CD4-positive, CD25-positive, alpha-beta regulatory T cell (primary cell): ENCODE results near the gene MFAP3L. TPM values are rescaled to one million over a fixed set of nuclear protein-coding genes. Genes with fewer than 3 reads are reported as not detected.

Experiments
- ATAC-seq, 2 donors: fragments of 150-1000 bp; cut with Tn5 transposase; one replicate each; pipeline ENCODE4 v1.10.0; 2021; ENCODE audit warnings: low read depth in 2 of 2, moderate number of reproducible peaks in 2 of 2, moderate library complexity in 1 of 2
- DNase-seq, 3 donors: peaks; one replicate each; pipeline versions ENCODE4 v3.0.0 to v3.0.0-alpha.2; 2012 to 2022; ENCODE audit warnings: mixed read lengths in 1 of 3
- H3K27ac ChIP-seq: one replicate; pipeline ENCODE4 v1.7.0; 2013; ENCODE audit warnings: mild to moderate bottlenecking, low read length; ENCODE audit not compliant: insufficient read depth, poor library complexity, severe bottlenecking
- H3K27me3 ChIP-seq: one replicate; pipeline ENCODE4 v1.7.0; 2013; ENCODE audit warnings: low read length; ENCODE audit not compliant: control insufficient read depth, insufficient read depth
- H3K36me3 ChIP-seq: one replicate; pipeline ENCODE4 v1.7.0; 2013; ENCODE audit warnings: mild to moderate bottlenecking, low read length, moderate library complexity; ENCODE audit not compliant: control insufficient read depth, insufficient read depth
- H3K4me1 ChIP-seq: 2 replicates; pipeline ENCODE4 v1.7.0; 2013; ENCODE audit warnings: mild to moderate bottlenecking, low read length; ENCODE audit not compliant: insufficient read depth, control insufficient read depth, poor library complexity, severe bottlenecking
- H3K4me3 ChIP-seq: one replicate; pipeline ENCODE4 v1.7.0; 2013; ENCODE audit warnings: low read depth, mild to moderate bottlenecking, low read length, moderate library complexity
- H3K9me3 ChIP-seq, 2 experiments: 1 replicate in 1 of 2; 2 replicates in 1 of 2; pipeline ENCODE4 v1.7.0; 2013; ENCODE audit warnings: low read length in 2 of 2, mild to moderate bottlenecking in 1 of 2, moderate library complexity in 1 of 2; ENCODE audit not compliant: control insufficient read depth in 2 of 2
- H3K27ac Mint-ChIP-seq, 3 donors: one replicate each; pipeline ENCODE4 v1.8.0; 2020 to 2022; ENCODE audit warnings: mild to moderate bottlenecking in 3 of 3, mixed read lengths in 3 of 3, moderate library complexity in 2 of 3
- H3K27me3 Mint-ChIP-seq: one replicate; pipeline ENCODE4 v1.8.0; 2022; ENCODE audit warnings: mild to moderate bottlenecking, mixed read lengths
- H3K36me3 Mint-ChIP-seq: one replicate; pipeline ENCODE4 v1.8.0; 2020; ENCODE audit warnings: mixed read lengths
- H3K4me1 Mint-ChIP-seq, 4 donors: one replicate each; pipeline ENCODE4 v1.8.0; 2020 to 2022; ENCODE audit warnings: mixed read lengths in 4 of 4, mild to moderate bottlenecking in 1 of 4
- H3K4me3 Mint-ChIP-seq, 4 donors: one replicate each; pipeline ENCODE4 v1.8.0; 2020 to 2022; ENCODE audit warnings: mild to moderate bottlenecking in 4 of 4, mixed read lengths in 4 of 4, moderate library complexity in 3 of 4
- H3K9me3 Mint-ChIP-seq, 7 donors: one replicate each; pipeline ENCODE4 v1.8.0; 2020 to 2022; ENCODE audit warnings: mixed read lengths in 7 of 7, mild to moderate bottlenecking in 3 of 7, moderate library complexity in 2 of 7
- polyA plus RNA-seq, 4 donors: library from polyadenylated mRNA; unstranded; fragments of 300-500 nt; fragmentation: Illumina TruSeq; gene quantifications; one replicate each; pipeline ENCODE4 v1.2.3, GENCODE V29; 2021
- total RNA-seq: library from RNA; stranded (reverse); gene quantifications from one replicate; pipeline ENCODE4 v1.2.3, GENCODE V29; 2022

Gene MFAP3L
- total and polyA plus RNA-seq, 5 donors from 2014 or later: 0.28 to 3.4 (median 0.82) TPM; not detected in 2

GRCh38 chr4:169984745-169985144, 41.5 kb downstream of the MFAP3L start:
- Mint-ChIP-seq H3K9me3 (no peaks in the 10 kb centered on the region), H3K27ac (no peak overlapping the region), H3K27me3 (no peaks in the 10 kb centered on the region), H3K4me1 (peaks cover 0 to 3% (median 0%) of the 10 kb centered on the region in 4 donors), H3K36me3 (no peaks in the 10 kb centered on the region), H3K4me3 (no peak overlapping the region)
- DNase-seq (no peak), ATAC-seq (no peak)
- Histone ChIP-seq H3K27me3 (no peaks in the 10 kb centered on the region), H3K9me3 (no peaks in the 10 kb centered on the region), H3K27ac (no peak overlapping the region), H3K4me3 (no peak overlapping the region), H3K4me1 (no peaks in the 10 kb centered on the region), H3K36me3 (no peaks in the 10 kb centered on the region)

DNA sequence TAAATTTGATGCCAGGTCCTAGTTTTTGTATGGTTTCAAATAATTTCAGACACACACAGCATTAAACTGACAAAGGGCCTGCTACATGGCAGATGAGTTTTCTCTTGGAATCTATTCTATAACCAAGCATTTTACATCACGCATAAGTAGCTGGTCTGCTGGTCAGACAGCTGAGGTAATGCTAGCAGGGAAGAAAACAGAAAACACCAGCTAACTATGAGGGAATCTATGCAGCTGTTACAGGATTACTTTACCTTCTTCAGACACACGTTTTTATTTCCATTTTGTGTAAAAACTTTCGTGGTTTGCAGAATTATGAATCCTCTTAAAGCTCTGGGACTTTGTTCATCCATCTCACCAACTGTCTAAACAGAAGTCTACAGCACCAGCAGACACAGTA, 42.0 kb downstream of the MFAP3L start:
- Mint-ChIP-seq H3K36me3 (no peaks in the 10 kb centered on the region), H3K4me3 (no peak overlapping the region), H3K9me3 (no peaks in the 10 kb centered on the region), H3K27me3 (no peaks in the 10 kb centered on the region), H3K27ac (no peak overlapping the region), H3K4me1 (peaks cover 0 to 3% (median 0%) of the 10 kb centered on the region in 4 donors)
- Histone ChIP-seq H3K36me3 (no peaks in the 10 kb centered on the region), H3K9me3 (no peaks in the 10 kb centered on the region), H3K27me3 (no peaks in the 10 kb centered on the region), H3K27ac (no peak overlapping the region), H3K4me3 (no peak overlapping the region), H3K4me1 (no peaks in the 10 kb centered on the region)
- DNase-seq: no peak
- no peak for ATAC-seq

- H3K4me1 Mint-ChIP-seq: no peaks in the 10 kb centered on the region
- Histone ChIP-seq H3K4me3 (no peak overlapping the region), H3K27me3 (no peaks in the 10 kb centered on the region), H3K4me1 (no peaks in the 10 kb centered on the region), H3K27ac (no peak overlapping the region), H3K9me3 (no peaks in the 10 kb centered on the region), H3K36me3 (no peaks in the 10 kb centered on the region)
- H3K36me3 Mint-ChIP-seq: no peaks in the 10 kb centered on the region
- H3K27me3 Mint-ChIP-seq: peaks cover 11% of the 10 kb centered on the region
- H3K9me3 Mint-ChIP-seq: peaks cover 0 to 3% (median 0%) of the 10 kb centered on the region in 7 donors
- no peak overlapping the region for H3K4me3 Mint-ChIP-seq
- no peak for ATAC-seq
- H3K27ac Mint-ChIP-seq: no peak overlapping the region
- DNase-seq: no peak
These were observed 49.2 kb downstream of the MFAP3L start for GRCh38 chr4:169976951-169977350.

- H3K4me3 ChIP-seq: no peak overlapping the region
- no peaks in the 10 kb centered on the region for H3K27me3 ChIP-seq
- peaks cover 11% of the 10 kb centered on the region for H3K27me3 Mint-ChIP-seq
- H3K9me3 ChIP-seq: no peaks in the 10 kb centered on the region
- H3K36me3 Mint-ChIP-seq: no peaks in the 10 kb centered on the region
- H3K4me1 ChIP-seq: no peaks in the 10 kb centered on the region
- no peak for DNase-seq
- H3K36me3 ChIP-seq: no peaks in the 10 kb centered on the region
- no peaks in the 10 kb centered on the region for H3K4me1 Mint-ChIP-seq
- peaks cover 0 to 4% (median 0%) of the 10 kb centered on the region in 7 donors for H3K9me3 Mint-ChIP-seq
- H3K4me3 Mint-ChIP-seq: no peak overlapping the region
- H3K27ac ChIP-seq: no peak overlapping the region
- no peak for ATAC-seq
- H3K27ac Mint-ChIP-seq: no peak overlapping the region
These were observed 50.1 kb downstream of the MFAP3L start for GRCh38 chr4:169975838-169976796.

GRCh38 chr4:169975131-169975837, 50.9 kb downstream of the MFAP3L start:
- H3K4me3 ChIP-seq: no peak overlapping the region
- no peaks in the 10 kb centered on the region for H3K27me3 ChIP-seq
- H3K27me3 Mint-ChIP-seq: peaks cover 11% of the 10 kb centered on the region
- DNase-seq (no peak), ATAC-seq (no peak)
- H3K9me3 Mint-ChIP-seq: peaks cover 0 to 4% (median 0%) of the 10 kb centered on the region in 7 donors
- no peak overlapping the region for H3K4me3 Mint-ChIP-seq
- H3K27ac ChIP-seq: no peak overlapping the region
- no peaks in the 10 kb centered on the region for H3K9me3 ChIP-seq
- no peak overlapping the region for H3K27ac Mint-ChIP-seq
- H3K4me1 Mint-ChIP-seq: no peaks in the 10 kb centered on the region
- H3K4me1 ChIP-seq: no peaks in the 10 kb centered on the region
- H3K36me3 ChIP-seq: no peaks in the 10 kb centered on the region
- no peaks in the 10 kb centered on the region for H3K36me3 Mint-ChIP-seq

DNA sequence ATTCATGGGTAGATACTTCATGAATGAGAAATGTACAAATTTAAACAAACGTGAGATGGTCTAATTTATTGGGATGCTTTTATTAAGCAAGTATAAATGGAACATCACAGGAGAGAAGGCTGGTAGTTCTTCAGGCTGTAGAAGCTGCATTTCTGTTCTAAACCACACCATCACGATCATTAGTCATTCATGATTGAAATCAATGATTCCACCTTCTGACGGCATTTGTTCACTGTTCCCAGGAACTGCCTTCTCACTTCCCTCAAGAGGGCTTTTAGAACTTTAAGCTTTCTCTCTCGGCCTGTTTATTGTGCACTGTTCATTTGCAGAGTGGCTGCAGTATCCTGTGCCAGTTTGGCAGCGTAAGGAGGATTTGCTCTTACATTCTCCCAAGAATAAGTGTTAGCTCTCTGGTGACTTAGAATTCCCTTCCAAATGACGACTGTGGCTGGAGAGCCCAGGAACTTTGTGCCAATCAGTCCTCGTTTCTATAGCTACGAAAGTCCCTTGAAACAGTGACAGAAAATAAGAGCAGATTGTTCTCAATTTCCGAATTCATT, 54.7 kb downstream of the MFAP3L start:
- no peaks in the 10 kb centered on the region for H3K4me1 ChIP-seq
- H3K4me1 Mint-ChIP-seq: no peaks in the 10 kb centered on the region
- peaks cover 0 to 7% (median 2%) of the 10 kb centered on the region in 7 donors for H3K9me3 Mint-ChIP-seq
- no peaks in the 10 kb centered on the region for H3K36me3 ChIP-seq
- H3K36me3 Mint-ChIP-seq: no peaks in the 10 kb centered on the region
- H3K27ac ChIP-seq: no peak overlapping the region
- ATAC-seq (no peak), DNase-seq (no peak)
- H3K9me3 ChIP-seq: peaks cover 0 to 2% of the 10 kb centered on the region in 2 experiments
- H3K27me3 ChIP-seq: no peaks in the 10 kb centered on the region
- no peak overlapping the region for H3K4me3 Mint-ChIP-seq
- H3K4me3 ChIP-seq: no peak overlapping the region
- no peak overlapping the region for H3K27ac Mint-ChIP-seq
- H3K27me3 Mint-ChIP-seq: peaks cover 10% of the 10 kb centered on the region

DNA sequence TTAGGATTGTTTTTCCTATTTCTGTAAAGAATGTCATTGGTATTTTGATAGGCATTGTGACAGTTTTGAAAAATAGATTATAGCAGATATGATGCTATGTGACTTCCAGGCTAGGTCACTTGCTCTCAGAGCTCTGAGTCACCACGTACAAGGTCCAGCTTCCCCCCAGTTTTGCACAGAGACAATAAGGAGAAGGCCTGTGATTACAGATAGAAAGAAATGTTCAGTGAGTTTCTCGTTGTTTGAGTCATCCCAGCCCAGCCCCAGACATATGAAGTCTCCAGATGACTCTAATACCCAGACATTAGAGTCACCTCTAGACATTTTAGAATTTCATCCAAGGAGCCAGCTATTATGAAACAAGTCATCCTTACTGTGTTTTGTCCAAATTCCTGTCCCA, 57.2 kb downstream of the MFAP3L start:
- no peaks in the 10 kb centered on the region for H3K36me3 Mint-ChIP-seq
- peaks cover 0 to 7% (median 3%) of the 10 kb centered on the region in 7 donors for H3K9me3 Mint-ChIP-seq
- H3K4me3 ChIP-seq: no peak overlapping the region
- no peak overlapping the region for H3K4me3 Mint-ChIP-seq
- H3K36me3 ChIP-seq: no peaks in the 10 kb centered on the region
- no peaks in the 10 kb centered on the region for H3K4me1 ChIP-seq
- no peak for ATAC-seq
- H3K27me3 Mint-ChIP-seq: peaks cover 7% of the 10 kb centered on the region
- DNase-seq: no peak
- no peaks in the 10 kb centered on the region for H3K27me3 ChIP-seq
- H3K4me1 Mint-ChIP-seq: no peaks in the 10 kb centered on the region
- H3K27ac Mint-ChIP-seq: no peak overlapping the region
- no peak overlapping the region for H3K27ac ChIP-seq
- H3K9me3 ChIP-seq: peaks cover 0 to 2% of the 10 kb centered on the region in 2 experiments
